MM.1S (cell line): ENCODE results near the gene SLIT1.

Experiments used
- DNase-seq: peaks from one replicate; pipeline ENCODE4 v3.0.0-alpha.2; 2015
- H2AFZ ChIP-seq: fragments of 300-600 bp; sonication (generic); 2 replicates; pipeline ENCODE4 v1.6.0; 2016; ENCODE audit warnings: antibody characterized with exemption, low read length
- H3F3A ChIP-seq: fragments of 300-600 bp; sonication (generic); 2 replicates; pipeline ENCODE4 v1.6.1; 2016; ENCODE audit warnings: mild to moderate bottlenecking, antibody characterized with exemption, low read length, moderate library complexity, mixed read lengths; ENCODE audit not compliant: insufficient read depth
- H3K27ac ChIP-seq: fragments of 300-600 bp; sonication (generic); 2 replicates; pipeline ENCODE4 v1.5.1; 2016; ENCODE audit warnings: mild to moderate bottlenecking, low read length
- H3K27me3 ChIP-seq: fragments of 300-600 bp; sonication (generic); replicated peaks from 2 replicates; pipeline ENCODE4 v1.6.0; 2016; ENCODE audit warnings: low read length; ENCODE audit not compliant: insufficient read depth
- H3K36me3 ChIP-seq: fragments of 300-600 bp; sonication (generic); replicated peaks from 2 replicates; pipeline ENCODE4 v1.6.1; 2016; ENCODE audit warnings: mild to moderate bottlenecking, low read length, mixed read lengths; ENCODE audit not compliant: insufficient read depth
- H3K4me1 ChIP-seq: fragments of 300-600 bp; sonication (generic); 2 replicates; pipeline ENCODE4 v1.6.1; 2016; ENCODE audit warnings: low read length, mixed read lengths
- H3K4me2 ChIP-seq: fragments of 300-600 bp; sonication (generic); 2 replicates; pipeline ENCODE4 v1.6.0; 2016; ENCODE audit warnings: low read depth, low read length
- H3K4me3 ChIP-seq: fragments of 300-600 bp; sonication (generic); 2 replicates; pipeline ENCODE4 v1.5.1; 2016; ENCODE audit warnings: low read length, mixed read lengths
- H3K79me2 ChIP-seq: fragments of 300-600 bp; sonication (generic); 2 replicates; pipeline ENCODE4 v1.6.1; 2016; ENCODE audit warnings: mixed run types, low read length, mixed read lengths
- H3K9ac ChIP-seq: fragments of 300-600 bp; sonication (generic); 2 replicates; pipeline ENCODE4 v1.6.1; 2016; ENCODE audit warnings: low read length, mixed read lengths
- H3K9me2 ChIP-seq: fragments of 300-600 bp; sonication (generic); replicated peaks from 2 replicates; pipeline ENCODE4 v1.6.1; 2016; ENCODE audit warnings: mild to moderate bottlenecking, low read length, mixed read lengths; ENCODE audit not compliant: insufficient read depth
- H3K9me3 ChIP-seq: fragments of 300-600 bp; sonication (generic); replicated peaks from 2 replicates; pipeline ENCODE4 v1.6.1; 2016; ENCODE audit warnings: mild to moderate bottlenecking, low read length, mixed read lengths; ENCODE audit not compliant: insufficient read depth
- H4K20me1 ChIP-seq: fragments of 300-600 bp; sonication (generic); 2 replicates; pipeline ENCODE4 v1.6.1; 2016; ENCODE audit warnings: mild to moderate bottlenecking, low read length, moderate library complexity, mixed read lengths; ENCODE audit not compliant: insufficient read depth
- CTCF ChIP-seq: fragments of 300-600 bp; sonication (generic); IDR thresholded peaks from 2 replicates; pipeline ENCODE4 v1.5.1; 2016; ENCODE audit warnings: antibody characterized with exemption, low read length, mixed read lengths
- EZH2 ChIP-seq: fragments of 300-600 bp; sonication (generic); optimal IDR thresholded peaks from 2 replicates; pipeline ENCODE3; 2017; ENCODE audit warnings: low read depth, mild to moderate bottlenecking, antibody characterized with exemption, low read length, mixed read lengths
- EZH2phosphoT487 ChIP-seq: fragments of 300-600 bp; sonication (generic); IDR thresholded peaks from 2 replicates; pipeline ENCODE4 v1.6.1; 2018; ENCODE audit warnings: antibody characterized with exemption, low read length

The SLIT1 gene

GRCh38 chr10:97099868-97100267, 85.9 kb downstream of the SLIT1 start:
- no peak for DNase-seq
- Histone ChIP-seq H3K9ac (no peak overlapping the region), H3K9me3 (no peaks in the 10 kb centered on the region), H3F3A (no peaks in the 10 kb centered on the region), H2AFZ (no peak overlapping the region), H3K4me3 (no peak overlapping the region), H3K9me2 (no peaks in the 10 kb centered on the region), H3K27ac (no peak overlapping the region), H3K4me2 (no peak overlapping the region), H3K27me3 (peaks cover 20% of the 10 kb centered on the region), H3K36me3 (no peaks in the 10 kb centered on the region), H3K4me1 (no peaks in the 10 kb centered on the region), H3K79me2 (no peaks in the 10 kb centered on the region), H4K20me1 (no peaks in the 10 kb centered on the region)
- TF ChIP-seq EZH2phosphoT487 (no peak), CTCF (no peak), EZH2 (no peak)

GRCh38 chr10:97099089-97099488, 86.7 kb downstream of the SLIT1 start:
- H3K9me3 ChIP-seq: no peaks in the 10 kb centered on the region
- H3K27ac ChIP-seq: no peak overlapping the region
- H3K9me2 ChIP-seq: no peaks in the 10 kb centered on the region
- H3K27me3 ChIP-seq: peaks cover 20% of the 10 kb centered on the region
- no peak overlapping the region for H3K9ac ChIP-seq
- no peak overlapping the region for H2AFZ ChIP-seq
- H3K36me3 ChIP-seq: no peaks in the 10 kb centered on the region
- H3K4me2 ChIP-seq: no peak overlapping the region
- H3K4me1 ChIP-seq: no peaks in the 10 kb centered on the region
- TF ChIP-seq CTCF: no peak
- TF ChIP-seq EZH2: no peak
- no peak for TF ChIP-seq EZH2phosphoT487
- DNase-seq: no peak
- no peaks in the 10 kb centered on the region for H4K20me1 ChIP-seq
- no peak overlapping the region for H3K4me3 ChIP-seq
- H3F3A ChIP-seq: no peaks in the 10 kb centered on the region
- H3K79me2 ChIP-seq: no peaks in the 10 kb centered on the region

- H3K9ac ChIP-seq: no peak overlapping the region
- no peak overlapping the region for H3K4me3 ChIP-seq
- peaks cover 20% of the 10 kb centered on the region for H3K27me3 ChIP-seq
- no peaks in the 10 kb centered on the region for H3K9me2 ChIP-seq
- no peaks in the 10 kb centered on the region for H4K20me1 ChIP-seq
- H3K36me3 ChIP-seq: no peaks in the 10 kb centered on the region
- no peak overlapping the region for H3K27ac ChIP-seq
- no peak overlapping the region for H3K4me2 ChIP-seq
- H2AFZ ChIP-seq: no peak overlapping the region
- no peak for DNase-seq
- H3F3A ChIP-seq: no peaks in the 10 kb centered on the region
- H3K9me3 ChIP-seq: no peaks in the 10 kb centered on the region
- H3K4me1 ChIP-seq: no peaks in the 10 kb centered on the region
- H3K79me2 ChIP-seq: no peaks in the 10 kb centered on the region
- TF ChIP-seq CTCF (no peak), EZH2 (no peak), EZH2phosphoT487 (no peak)
These were observed 88.7 kb downstream of the SLIT1 start for GRCh38 chr10:97097084-97097433.
